K562 (cell line): ENCODE results near the gene NRDE2. TPM values are rescaled to one million over a fixed set of nuclear protein-coding genes. Genes with fewer than 3 reads are reported as not detected.
A peak's percentile ranks its signal among the peaks of the same experiment; 100 is the strongest.

ENCODE experiments used
- ATAC-seq: fragments of 200-7000 bp; cut with Tn5 transposase; 3 replicates; pipeline ENCODE4 v1.9.1; 2020; ENCODE audit warnings: moderate library complexity
- BruUV-seq: library from RNA; stranded (reverse); fragments of 400-500 nt; replicated peaks from 2 replicates; lab custom pipeline; 2021; lab: Mats Ljungman, UMichigan
- CTCF ChIA-PET: fragments of 300-600 bp; formaldehyde crosslinking; extraction: SDS; loops from one replicate; lab custom pipeline; 2021; ENCODE audit warnings: low intra/inter-chr PET ratio; lab: Yijun Ruan, JAX
- POLR2A ChIA-PET: fragments of 300-600, 350-650 bp; sonication (Branson Sonifier 250); formaldehyde crosslinking; extraction: SDS; loops from one replicate; lab custom pipeline; 2021; ENCODE audit warnings: antibody characterized with exemption, inconsistent platforms; lab: Yijun Ruan, JAX
- DNase-seq, 4 experiments: peaks; one replicate each; pipeline versions ENCODE4 v3.0.0 to v3.0.0-alpha.2; 2011 to 2018; ENCODE audit warnings: low spot score in 3 of 4, mixed read lengths in 3 of 4; ENCODE audit errors: extremely low read depth in 1 of 4
- FAIRE-seq: peaks from 2 replicates; lab custom pipeline; 2011; peaks lifted over from hg19 to GRCh38; lab: Jason Lieb, UNC
- H2AFZ ChIP-seq: 2 replicates; pipeline ENCODE4 v1.6.0; 2011; ENCODE audit warnings: low read depth, low read length, control low read depth, inconsistent platforms
- H3K27ac ChIP-seq: fragments of 200-600 bp; 3 replicates; pipeline ENCODE4 v1.8.0; 2011; ENCODE audit warnings: low read depth, mild to moderate bottlenecking, control low read depth, inconsistent platforms, low read length, moderate library complexity, mixed read lengths; ENCODE audit errors: extremely low read depth
- H3K27me3 ChIP-seq, 2 experiments: fragments of 300-600 bp in 1 of 2; 2 replicates in 1 of 2; 3 replicates in 1 of 2; pipeline versions ENCODE4 v1.6.0 to v1.8.0; 2011; ENCODE audit warnings: inconsistent platforms in 2 of 2, low read length in 2 of 2, mild to moderate bottlenecking in 1 of 2, mixed read lengths in 1 of 2, moderate library complexity in 1 of 2; ENCODE audit not compliant: control insufficient read depth in 2 of 2, insufficient read depth in 2 of 2
- H3K36me3 ChIP-seq: fragments of 300-600 bp; 3 replicates; pipeline ENCODE4 v1.8.0; 2011; ENCODE audit warnings: mild to moderate bottlenecking, low read length, inconsistent platforms; ENCODE audit not compliant: control insufficient read depth, insufficient read depth
- H3K4me1 ChIP-seq, 2 experiments: fragments of 200-600 bp in 1 of 2; replicated peaks in 1 of 2; 2 replicates in 1 of 2; 3 replicates in 1 of 2; pipeline versions ENCODE4 v1.5.1 to v1.8.0; 2011; ENCODE audit warnings: inconsistent platforms in 2 of 2, low read length in 2 of 2, mild to moderate bottlenecking in 1 of 2, mixed read lengths in 1 of 2, moderate library complexity in 1 of 2; ENCODE audit not compliant: control insufficient read depth in 2 of 2, insufficient read depth in 2 of 2
- H3K4me2 ChIP-seq: 2 replicates; pipeline ENCODE4 v1.6.1; 2011; ENCODE audit warnings: low read length, control low read depth, inconsistent platforms, mixed read lengths; ENCODE audit not compliant: insufficient read depth
- H3K4me3 ChIP-seq: fragments of 200-600 bp; sonication (generic), shearing (Covaris generic); 2 replicates; pipeline ENCODE4 v1.5.1; 2016; ENCODE audit warnings: control low read depth, inconsistent platforms
- H3K79me2 ChIP-seq: fragments of 200-600 bp; 3 replicates; pipeline ENCODE4 v1.8.0; 2011; ENCODE audit warnings: low read length, inconsistent platforms; ENCODE audit not compliant: control insufficient read depth, insufficient read depth
- H3K9ac ChIP-seq, 2 experiments: 2 replicates each; pipeline versions ENCODE4 v1.6.0 to v1.6.1; 2011; ENCODE audit warnings: low read depth in 2 of 2, low read length in 2 of 2, control low read depth in 1 of 2, inconsistent platforms in 1 of 2, mild to moderate bottlenecking in 1 of 2, mixed read lengths in 1 of 2; ENCODE audit not compliant: insufficient read depth in 1 of 2
- H3K9me1 ChIP-seq: one replicate; pipeline ENCODE4 v1.6.0; 2011; ENCODE audit warnings: inconsistent platforms, mild to moderate bottlenecking, low read length, moderate library complexity; ENCODE audit not compliant: control insufficient read depth, insufficient read depth
- H3K9me3 ChIP-seq: replicated peaks from 2 replicates; pipeline ENCODE4 v1.5.1; 2011; ENCODE audit warnings: low read depth, low read length, inconsistent platforms; ENCODE audit not compliant: control insufficient read depth, insufficient read depth
- H4K20me1 ChIP-seq: replicated peaks from 2 replicates; pipeline ENCODE4 v1.6.1; 2011; ENCODE audit warnings: low read length, inconsistent platforms, mixed read lengths; ENCODE audit not compliant: control insufficient read depth, insufficient read depth
- CC2D1A ChIP-seq: fragments of 450-650 bp; IDR thresholded peaks from 2 replicates; pipeline ENCODE4 v1.6.1; 2017; ENCODE audit warnings: mild to moderate bottlenecking
- CGGBP1 ChIP-seq: fragments of 250-450 bp; sonication (Bioruptor Pico); IDR thresholded peaks from 2 replicates; pipeline ENCODE4 v1.9.0; 2021; ENCODE audit warnings: mild to moderate bottlenecking
- CHCHD3 ChIP-seq: fragments of 250-450 bp; sonication (Bioruptor Pico); IDR thresholded peaks from 2 replicates; pipeline ENCODE4 v2.1.2; 2022; ENCODE audit warnings: mild to moderate bottlenecking
- DDX20 ChIP-seq: fragments of 450-650 bp; IDR thresholded peaks from 2 replicates; pipeline ENCODE4 v1.6.1; 2016; ENCODE audit warnings: missing genetic modification characterization, low read depth, mild to moderate bottlenecking, missing compliant biosample characterization, moderate library complexity
- ERF ChIP-seq: fragments of 450-650 bp; formaldehyde crosslinking; IDR thresholded peaks from 2 replicates; pipeline ENCODE4 v1.4.0; 2020; ENCODE audit warnings: mild to moderate bottlenecking, mixed read lengths
- GABPB2 ChIP-seq: fragments of 250-450 bp; sonication (Bioruptor Pico); conservative IDR thresholded peaks from 2 replicates; pipeline ENCODE4 v1.5.1; 2021; ENCODE audit warnings: mild to moderate bottlenecking
- HMG20A ChIP-seq: fragments of 450-650 bp; formaldehyde crosslinking; conservative IDR thresholded peaks from 2 replicates; pipeline ENCODE4 v1.4.0; 2020; ENCODE audit warnings: mild to moderate bottlenecking, mixed read lengths
- ILF3 ChIP-seq: fragments of 450-650 bp; IDR thresholded peaks from 2 replicates; pipeline ENCODE4 v1.6.1; 2018; ENCODE audit warnings: antibody characterized with exemption, mild to moderate bottlenecking, moderate library complexity, borderline replicate concordance
- MLLT1 ChIP-seq, 2 experiments: fragments of 450-650 bp; IDR thresholded peaks; 2 replicates each; pipeline ENCODE4 v1.6.1; 2016
- NFE2 ChIP-seq: IDR thresholded peaks from 2 replicates; pipeline ENCODE4 v1.6.1; 2014; ENCODE audit warnings: antibody characterized with exemption, low read depth
- POLR3A ChIP-seq: IDR thresholded peaks from 2 replicates; pipeline ENCODE4 v1.6.1; 2011; ENCODE audit warnings: borderline replicate concordance, mild to moderate bottlenecking, moderate library complexity; ENCODE audit not compliant: insufficient read length, insufficient read depth; ENCODE audit errors: extremely low read depth
- SRSF1 ChIP-seq: fragments of 200-400 bp; formaldehyde crosslinking; IDR thresholded peaks from 2 replicates; pipeline ENCODE4 v1.6.1; 2017; ENCODE audit warnings: mild to moderate bottlenecking, low read depth, low read length, moderate library complexity
- SUPT5H ChIP-seq: fragments of 450-650 bp; IDR thresholded peaks from 2 replicates; pipeline ENCODE4 v1.6.1; 2016
- TCF15 ChIP-seq: fragments of 250-450 bp; sonication (Bioruptor Pico); IDR thresholded peaks from 2 replicates; pipeline ENCODE4 v1.8.0; 2022; ENCODE audit warnings: moderate library complexity, mild to moderate bottlenecking, inconsistent platforms
- ZNF224 ChIP-seq: sonication (generic); formaldehyde crosslinking; IDR thresholded peaks from 2 replicates; pipeline ENCODE4 v1.8.0; 2022; ENCODE audit warnings: mild to moderate bottlenecking, missing genetic modification reagents
- ZNF280B ChIP-seq: fragments of 250-450 bp; sonication (Bioruptor Pico); IDR thresholded peaks from 2 replicates; pipeline ENCODE4 v1.5.1; 2021; ENCODE audit warnings: mild to moderate bottlenecking
- ZNF408 ChIP-seq: fragments of 250-450 bp; sonication (Bioruptor Pico); IDR thresholded peaks from 2 replicates; pipeline ENCODE4 v1.4.0; 2020; ENCODE audit warnings: low read depth, mild to moderate bottlenecking, moderate library complexity
- ZNF586 ChIP-seq: fragments of 450-650 bp; formaldehyde crosslinking; conservative IDR thresholded peaks from 2 replicates; pipeline ENCODE4 v1.4.0; 2020; ENCODE audit warnings: mild to moderate bottlenecking, moderate library complexity
- ZNF785 ChIP-seq: fragments of 250-450 bp; sonication (Bioruptor Pico); IDR thresholded peaks from 2 replicates; pipeline ENCODE4 v1.4.0; 2020; ENCODE audit warnings: mild to moderate bottlenecking
- WGBS: fragments of 100-300 bp; shearing (Covaris generic); methylation state at CpG from one replicate; pipeline ENCODE4 v1.1.6; 2016; ENCODE audit warnings: low coverage, mixed read lengths; ENCODE audit not compliant: insufficient coverage; ENCODE audit errors: missing lambda C conversion rate; 5-methylcytosine and 5-hydroxymethylcytosine counted together
- in situ Hi-C: fragments of 300-500 bp; cut with MboI; formaldehyde crosslinking; loops from 4 replicates; pipeline ENCODE4 v1.15.0; 2018; ENCODE audit warnings: inconsistent platforms, mixed read lengths
- intact Hi-C: fragments of 100-400 bp; cut with micrococcal nuclease; formaldehyde crosslinking; loops from 2 replicates; pipeline ENCODE4 v1.14.2; 2022
- polyA plus RNA-seq, 8 experiments: library from polyadenylated mRNA; depleted of rRNA in 4 of 8; stranded (reverse) in 5 of 8; unstranded in 3 of 8; fragments of >200 nt; fragmentation: Nextera tagmentation in 2 of 8; fragmentation: Illumina TruSeq in 1 of 8; extraction: Ambion mirVana in 2 of 8; extraction: Trizol in 1 of 8; gene quantifications; 2 replicates each; pipeline versions ENCODE4 v1.2.1 to v1.2.3, GENCODE V29; 2011 to 2014; ENCODE audit warnings: inconsistent platforms in 1 of 8, missing spikeins in 1 of 8
- total RNA-seq, 7 experiments: library from RNA; depleted of rRNA in 6 of 7; stranded (reverse); fragments of >200 nt in 6 of 7; fragmentation: Illumina TruSeq in 2 of 7; extraction: Trizol in 2 of 7; gene quantifications; 2 replicates each; pipeline versions ENCODE4 v1.2.1 to v1.2.3, GENCODE V29; 2011 to 2021; ENCODE audit warnings: low replicate concordance in 1 of 7
- TF ChIP-seq, protein P1 (sequence below): fragments of 450-650 bp; formaldehyde crosslinking; IDR thresholded peaks from 2 replicates; pipeline ENCODE4 v1.4.0; 2022; ENCODE audit warnings: mild to moderate bottlenecking, moderate library complexity

Gene NRDE2
- total and polyA plus RNA-seq, 9 of the 15 experiments (the other 6 are each of a cell fraction or from before 2014, with no cell fraction given) = 3.3 to 15.0 (median 8.4) TPM

DNA sequence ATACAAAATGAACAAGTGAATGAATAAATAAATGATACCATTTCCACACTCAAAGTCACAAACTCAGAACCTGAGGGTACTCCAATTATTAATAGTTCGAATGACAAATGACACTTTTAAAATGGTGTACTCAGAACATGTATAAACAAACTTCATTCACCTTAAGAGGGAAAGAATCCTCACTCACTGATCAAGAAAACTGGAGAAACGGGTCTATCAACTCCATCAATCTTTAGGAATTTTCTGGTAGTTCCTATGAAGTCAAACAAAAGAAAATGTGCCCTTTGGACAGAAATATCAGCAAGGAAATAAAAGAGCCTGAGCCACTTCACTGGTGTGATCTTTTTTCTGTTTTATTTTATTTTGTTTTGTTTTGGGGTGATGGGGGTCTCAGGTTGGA lies 5.2 kb upstream of the NRDE2 start:
- FAIRE-seq = no peak
- Histone ChIP-seq H3K27me3 (no peaks in the 10 kb centered on the region), H3K27ac (no peak overlapping the region), H3K79me2 (no peaks in the 10 kb centered on the region), H2AFZ (peak overlapping the region; percentile 64; the same call in 1 of the 2 replicates), H3K9ac (no peak overlapping the region), H3K36me3 (no peaks in the 10 kb centered on the region), H4K20me1 (no peaks in the 10 kb centered on the region), H3K9me3 (no peaks in the 10 kb centered on the region), H3K4me3 (no peak overlapping the region), H3K4me2 (no peak overlapping the region), H3K4me1 (peaks cover 0 to 12% of the 10 kb centered on the region in 2 experiments; a peak in 3 of 5 replicates), H3K9me1 (no peaks in the 10 kb centered on the region)
- no TSS peak for BruUV-seq
- ChIA-PET POLR2A (no interaction called here), CTCF (no interaction called here)
- no peak for DNase-seq
- ATAC-seq = no peak
- TF ChIP-seq MLLT1 (IDR thresholded peaks at IDR 0.05) = no peak
- no peak for TF ChIP-seq ERF
- TF ChIP-seq CGGBP1 (CRISPR knock-in tag) = no peak
- TF ChIP-seq ZNF586 (CRISPR knock-in tag) = no peak
- no peak for TF ChIP-seq SRSF1
- TF ChIP-seq, protein P1, sequence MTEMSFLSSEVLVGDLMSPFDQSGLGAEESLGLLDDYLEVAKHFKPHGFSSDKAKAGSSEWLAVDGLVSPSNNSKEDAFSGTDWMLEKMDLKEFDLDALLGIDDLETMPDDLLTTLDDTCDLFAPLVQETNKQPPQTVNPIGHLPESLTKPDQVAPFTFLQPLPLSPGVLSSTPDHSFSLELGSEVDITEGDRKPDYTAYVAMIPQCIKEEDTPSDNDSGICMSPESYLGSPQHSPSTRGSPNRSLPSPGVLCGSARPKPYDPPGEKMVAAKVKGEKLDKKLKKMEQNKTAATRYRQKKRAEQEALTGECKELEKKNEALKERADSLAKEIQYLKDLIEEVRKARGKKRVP = no peak
- TF ChIP-seq POLR3A = no peak
- TF ChIP-seq SUPT5H = no peak
- TF ChIP-seq ILF3 = no peak
- no peak for TF ChIP-seq NFE2
- no peak for TF ChIP-seq ZNF408 (CRISPR knock-in tag)
- no peak for TF ChIP-seq ZNF224 (CRISPR knock-in tag)
- no peak for TF ChIP-seq TCF15 (CRISPR knock-in tag)
- no peak for TF ChIP-seq CC2D1A
- no peak for TF ChIP-seq ZNF785 (CRISPR knock-in tag)
- no peak for TF ChIP-seq ZNF280B (CRISPR knock-in tag)
- TF ChIP-seq CHCHD3 (CRISPR knock-in tag) = no peak
- no peak for TF ChIP-seq GABPB2 (CRISPR knock-in tag)
- no peak for TF ChIP-seq DDX20 (tag)
- no peak for TF ChIP-seq HMG20A
- intact Hi-C loops = no loop called here
- in situ Hi-C loops = no loop called here
- 21% methylated on average over 2 of the region's 2 CpGs for WGBS
